Left ventricle myocardium inferior (tissue), 1 donor: ENCODE data around the gene SLC44A4. TPM values are rescaled to one million over a fixed set of nuclear protein-coding genes. Genes with fewer than 3 reads are reported as not detected.
A peak's percentile ranks its signal among the peaks of the same experiment; 100 is the strongest.

ENCODE experiments used
- DNase-seq: peaks from one replicate; pipeline ENCODE4 v3.0.0-alpha.2; 2020
- H3K27ac ChIP-seq: fragments of 200-600 bp; replicated peaks from 2 replicates; pipeline ENCODE4 v1.8.0; 2021
- H3K27me3 ChIP-seq: fragments of 200-600 bp; 2 replicates; pipeline ENCODE4 v1.8.0; 2021; ENCODE audit warnings: low read depth
- H3K36me3 ChIP-seq: fragments of 200-600 bp; 2 replicates; pipeline ENCODE4 v1.8.0; 2021
- H3K4me1 ChIP-seq: fragments of 200-600 bp; 2 replicates; pipeline ENCODE4 v1.8.0; 2021
- H3K4me3 ChIP-seq: fragments of 200-600 bp; 2 replicates; pipeline ENCODE4 v1.8.0; 2021; ENCODE audit warnings: mild to moderate bottlenecking, moderate library complexity
- H3K9me3 ChIP-seq: fragments of 200-600 bp; replicated peaks from 2 replicates; pipeline ENCODE4 v1.8.0; 2021
- intact Hi-C: fragments of 100-400 bp; cut with micrococcal nuclease; formaldehyde crosslinking; loops from one replicate; pipeline ENCODE4 v1.11.0; 2022
- total RNA-seq: library from RNA; stranded (reverse); fragmentation: NEBNext Ultra II Directional; extraction: Animal tissue kit (Norgen Biotek cat#: 25700); gene quantifications from one replicate; pipeline ENCODE4 v1.2.1, GENCODE V29; 2021
- TF ChIP-seq, protein P1 (sequence below): fragments of 200-600 bp; IDR thresholded peaks from 2 replicates; pipeline ENCODE4 v1.8.0; 2021; ENCODE audit warnings: antibody characterized with exemption, mild to moderate bottlenecking, borderline replicate concordance
- donor health status: DM: no; HTN: yes; CAD: no; lungs with severe emphysema.

Gene SLC44A4
- total RNA-seq, 1 donor from 2014 or later = 0.08 TPM

DNA sequence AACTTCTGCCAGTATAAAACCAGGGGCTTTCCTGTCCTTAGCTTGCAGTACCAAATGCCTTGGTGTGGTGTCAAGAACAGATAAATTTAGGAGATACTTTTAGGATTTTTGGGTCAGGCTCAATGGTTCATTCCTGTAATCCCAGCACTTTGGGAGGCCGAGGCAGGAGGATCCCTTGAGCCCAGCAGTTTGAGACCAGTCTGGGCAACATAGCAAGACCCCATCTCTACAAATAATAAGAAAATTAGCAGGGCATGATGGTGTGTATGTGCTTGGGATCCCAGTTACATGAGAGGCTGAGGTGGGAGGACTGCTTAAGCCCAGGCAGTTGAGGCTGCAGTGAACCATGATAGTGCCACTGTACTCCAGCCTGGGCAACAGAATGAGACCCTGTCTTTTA, 26.2 kb upstream of the SLC44A4 start:
- H3K27me3 ChIP-seq = peaks cover 19% of the 10 kb centered on the region
- no peaks in the 10 kb centered on the region for H3K36me3 ChIP-seq
- peaks cover 24% of the 10 kb centered on the region for H3K4me1 ChIP-seq
- no peak overlapping the region for H3K4me3 ChIP-seq
- H3K9me3 ChIP-seq = no peaks in the 10 kb centered on the region
- H3K27ac ChIP-seq = no peak overlapping the region
- intact Hi-C loops = no loop called here
- DNase-seq = no peak
- TF ChIP-seq, protein P1, sequence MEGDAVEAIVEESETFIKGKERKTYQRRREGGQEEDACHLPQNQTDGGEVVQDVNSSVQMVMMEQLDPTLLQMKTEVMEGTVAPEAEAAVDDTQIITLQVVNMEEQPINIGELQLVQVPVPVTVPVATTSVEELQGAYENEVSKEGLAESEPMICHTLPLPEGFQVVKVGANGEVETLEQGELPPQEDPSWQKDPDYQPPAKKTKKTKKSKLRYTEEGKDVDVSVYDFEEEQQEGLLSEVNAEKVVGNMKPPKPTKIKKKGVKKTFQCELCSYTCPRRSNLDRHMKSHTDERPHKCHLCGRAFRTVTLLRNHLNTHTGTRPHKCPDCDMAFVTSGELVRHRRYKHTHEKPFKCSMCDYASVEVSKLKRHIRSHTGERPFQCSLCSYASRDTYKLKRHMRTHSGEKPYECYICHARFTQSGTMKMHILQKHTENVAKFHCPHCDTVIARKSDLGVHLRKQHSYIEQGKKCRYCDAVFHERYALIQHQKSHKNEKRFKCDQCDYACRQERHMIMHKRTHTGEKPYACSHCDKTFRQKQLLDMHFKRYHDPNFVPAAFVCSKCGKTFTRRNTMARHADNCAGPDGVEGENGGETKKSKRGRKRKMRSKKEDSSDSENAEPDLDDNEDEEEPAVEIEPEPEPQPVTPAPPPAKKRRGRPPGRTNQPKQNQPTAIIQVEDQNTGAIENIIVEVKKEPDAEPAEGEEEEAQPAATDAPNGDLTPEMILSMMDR = no peak

DNA sequence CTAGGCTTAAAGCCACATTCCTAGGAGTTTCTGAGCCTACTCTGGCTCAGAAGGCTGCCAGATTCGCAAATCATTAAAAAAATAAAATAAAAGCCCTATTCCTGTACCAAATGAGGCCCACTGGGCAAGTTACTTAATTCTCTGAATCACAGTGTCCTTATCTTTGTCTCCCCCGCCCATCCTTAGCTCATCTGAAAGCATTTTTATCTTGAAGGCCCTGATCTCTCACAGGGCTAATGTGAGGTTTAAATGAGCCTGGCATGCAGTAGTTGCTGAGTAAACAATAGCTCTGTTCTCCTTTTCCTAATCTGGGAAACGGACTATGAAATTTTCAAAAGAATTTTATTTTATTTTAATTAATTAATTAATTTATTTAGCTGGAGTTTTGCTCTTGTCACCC, 25.2 kb upstream of the SLC44A4 start:
- no peaks in the 10 kb centered on the region for H3K36me3 ChIP-seq
- H3K9me3 ChIP-seq = no peaks in the 10 kb centered on the region
- H3K27me3 ChIP-seq = peaks cover 19% of the 10 kb centered on the region
- no peak for DNase-seq
- no peak overlapping the region for H3K4me3 ChIP-seq
- H3K4me1 ChIP-seq = peaks cover 35% of the 10 kb centered on the region
- TF ChIP-seq, protein P1 = no peak
- no peak overlapping the region for H3K27ac ChIP-seq
- intact Hi-C loops = no loop called here

DNA sequence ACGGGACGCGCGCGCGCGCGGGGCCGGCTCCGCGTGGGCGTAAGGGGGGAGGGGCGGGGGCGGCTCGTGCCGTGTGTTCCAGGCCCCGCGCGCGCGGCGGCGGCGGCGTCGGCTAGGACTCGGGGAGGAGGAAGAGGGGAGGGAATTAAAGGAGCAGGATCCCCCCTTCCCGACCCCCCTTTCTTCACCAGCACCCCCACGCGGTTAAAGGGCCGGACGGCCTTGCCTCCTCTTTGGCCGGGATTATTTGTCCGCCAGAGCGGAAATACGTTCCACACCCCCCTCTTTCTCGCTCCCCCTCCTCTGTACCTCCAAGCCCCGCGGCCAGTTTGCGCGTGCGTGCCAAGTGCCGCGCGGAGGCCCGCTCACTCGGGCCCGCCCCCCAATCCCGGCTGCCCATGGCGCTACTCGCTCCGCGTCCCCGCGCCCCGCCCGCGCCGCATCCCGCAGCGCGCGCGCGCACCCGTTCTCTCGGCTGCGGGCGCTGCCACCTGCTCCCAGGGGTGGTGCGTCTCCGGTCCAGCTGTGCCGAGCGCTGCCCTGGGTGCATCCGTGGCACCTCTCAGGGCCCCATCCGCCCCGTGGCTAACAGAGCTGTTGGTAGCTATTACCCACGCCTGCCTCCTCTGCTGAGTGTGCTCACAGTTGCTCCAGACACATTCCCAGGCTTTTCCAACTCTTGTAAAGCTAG, 23.3 kb upstream of the SLC44A4 start, which contains the start of gene ZBTB12:
TSS of gene ZBTB12 (minus strand) at position 134 of the 691 bp plus-strand sequence. CDS start 781 bp downstream, outside the sequence.
- Histone ChIP-seq H3K4me3 (peak within 1 kb of the TSS; percentile 80), H3K36me3 (no peaks in the 10 kb centered on the region), H3K4me1 (peaks cover 52% of the 10 kb centered on the region), H3K9me3 (no peaks in the 10 kb centered on the region), H3K27me3 (peaks cover 9% of the 10 kb centered on the region), H3K27ac (peak within 1 kb of the TSS; percentile 90)
- peak; percentile 91 for DNase-seq
- TF ChIP-seq, protein P1 = no peak
- intact Hi-C loops = no loop called here

DNA sequence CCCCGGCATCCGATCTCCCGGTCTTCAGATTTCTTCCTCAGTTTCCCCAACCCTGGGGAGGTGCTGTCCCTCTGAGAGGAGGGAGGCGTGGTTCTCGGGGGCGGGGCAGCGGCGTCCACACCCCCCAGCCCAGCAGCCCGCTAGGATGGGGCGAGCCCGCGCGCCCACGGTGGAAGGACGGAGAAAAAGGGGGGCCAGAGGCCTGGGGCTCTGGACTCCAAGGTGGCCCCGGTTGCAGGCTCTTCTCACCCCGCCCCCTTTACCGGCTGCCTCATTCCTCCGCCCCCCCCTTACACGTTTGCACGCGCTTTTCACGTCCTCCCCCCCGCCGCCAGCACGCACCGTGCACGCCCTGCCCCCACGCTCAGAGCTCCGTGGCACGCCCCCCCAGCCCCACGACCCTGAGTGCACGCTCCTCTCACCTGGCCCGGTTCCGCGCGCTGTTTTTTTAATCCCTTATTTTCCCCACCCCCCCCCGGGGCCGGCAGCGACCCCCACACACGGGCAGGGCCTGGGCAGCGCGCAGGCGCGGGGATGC, 22.7 kb upstream of the SLC44A4 start:
- Histone ChIP-seq H3K27ac (peak overlapping the region; percentile 90), H3K4me1 (peaks cover 58% of the 10 kb centered on the region), H3K36me3 (no peaks in the 10 kb centered on the region), H3K9me3 (no peaks in the 10 kb centered on the region), H3K27me3 (peaks cover 4% of the 10 kb centered on the region), H3K4me3 (peak overlapping the region; percentile 80)
- peak; percentile 69 for DNase-seq
- intact Hi-C loops = no loop called here
- TF ChIP-seq, protein P1 = no peak

DNA sequence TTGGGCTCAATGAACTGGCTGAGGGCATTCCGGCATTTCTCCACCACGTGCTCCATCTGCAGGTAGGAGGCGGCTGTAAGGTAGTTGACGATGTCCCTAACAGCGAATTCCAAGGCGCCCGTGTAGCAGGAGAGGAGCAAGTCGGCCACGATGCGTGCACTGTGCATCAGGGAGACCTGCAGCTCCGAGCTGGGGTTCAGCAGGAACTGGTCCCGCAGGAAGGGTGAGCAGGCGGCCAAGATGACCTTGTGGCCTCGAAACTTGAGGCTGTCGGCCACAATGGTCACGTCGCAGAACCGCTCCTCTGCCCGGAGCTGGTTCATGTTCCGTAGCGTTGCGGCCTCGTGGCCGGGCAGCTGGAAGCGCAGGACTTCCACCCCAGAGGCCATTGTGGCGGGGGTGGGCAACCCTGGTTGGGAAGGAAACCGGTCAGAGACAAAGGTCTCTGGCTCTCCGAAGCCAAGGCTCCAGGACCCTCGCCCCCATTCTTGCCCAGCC, 22.2 kb upstream of the SLC44A4 start:
- H3K27me3 ChIP-seq = no peaks in the 10 kb centered on the region
- no peaks in the 10 kb centered on the region for H3K9me3 ChIP-seq
- peak overlapping the region; percentile 80 for H3K4me3 ChIP-seq
- peak; percentile 28 for DNase-seq
- no peaks in the 10 kb centered on the region for H3K36me3 ChIP-seq
- intact Hi-C loops = no loop called here
- H3K27ac ChIP-seq = peak overlapping the region; percentile 90
- TF ChIP-seq, protein P1 = no peak
- peaks cover 60% of the 10 kb centered on the region for H3K4me1 ChIP-seq
